Neural cell (in vitro differentiated cells): Measurements from ENCODE around the gene LRRC49. TPM values are rescaled to one million over a fixed set of nuclear protein-coding genes. Genes with fewer than 3 reads are reported as not detected.

ENCODE experiments used
- H2AFZ ChIP-seq: fragments of 200-600, 300-800 bp; sonication (generic), shearing (Covaris generic); 2 replicates; pipeline ENCODE4 v1.6.0; 2014; ENCODE audit warnings: low read depth, mild to moderate bottlenecking, antibody characterized with exemption, low read length, moderate library complexity
- H3F3A ChIP-seq: fragments of 200-600 bp; shearing (Covaris generic); 2 replicates; pipeline ENCODE4 v1.6.1; 2016; ENCODE audit warnings: mild to moderate bottlenecking, moderate library complexity, mixed read lengths, antibody characterized with exemption, low read length; ENCODE audit not compliant: insufficient read depth, poor library complexity, severe bottlenecking
- H3K27ac ChIP-seq: fragments of 200-600, 300-800 bp; sonication (generic), shearing (Covaris generic); 2 replicates; pipeline ENCODE4 v1.5.1; 2014; ENCODE audit warnings: mild to moderate bottlenecking, low read length, moderate library complexity
- H3K27me3 ChIP-seq: fragments of 300-800, 200-600 bp; sonication (generic), shearing (Covaris generic); 2 replicates; pipeline ENCODE4 v1.6.0; 2014; ENCODE audit warnings: mild to moderate bottlenecking, low read depth, low read length, moderate library complexity; ENCODE audit not compliant: insufficient read depth
- H3K36me3 ChIP-seq: fragments of 300-800, 200-600 bp; sonication (generic), shearing (Covaris generic); 2 replicates; pipeline ENCODE4 v1.5.1; 2014; ENCODE audit warnings: mild to moderate bottlenecking, antibody characterized with exemption, low read length, moderate library complexity; ENCODE audit not compliant: insufficient read depth
- H3K4me2 ChIP-seq: fragments of 300-800, 200-600 bp; sonication (generic), shearing (Covaris generic); 2 replicates; pipeline ENCODE4 v1.6.0; 2014; ENCODE audit warnings: mild to moderate bottlenecking, low read length
- H3K4me3 ChIP-seq: fragments of 300-800, 200-600 bp; sonication (generic), shearing (Covaris generic); 2 replicates; pipeline ENCODE4 v1.5.1; 2014; ENCODE audit warnings: mild to moderate bottlenecking, low read length, moderate library complexity
- H3K79me2 ChIP-seq: fragments of 200-600 bp; shearing (Covaris generic); replicated peaks from 2 replicates; pipeline ENCODE4 v1.6.0; 2014; ENCODE audit warnings: mild to moderate bottlenecking, low read length, moderate library complexity; ENCODE audit not compliant: insufficient read depth
- H3K9ac ChIP-seq: fragments of 300-800, 200-600 bp; sonication (generic), shearing (Covaris generic); 2 replicates; pipeline ENCODE4 v1.6.1; 2016; ENCODE audit warnings: mild to moderate bottlenecking, low read length, mixed read lengths
- H3K9me2 ChIP-seq: fragments of 200-600 bp; shearing (Covaris generic); 2 replicates; pipeline ENCODE4 v1.6.1; 2016; ENCODE audit warnings: mild to moderate bottlenecking, low read length, mixed read lengths; ENCODE audit not compliant: insufficient read depth
- H3K9me3 ChIP-seq: fragments of 200-600, 300-800 bp; sonication (generic), shearing (Covaris generic); 2 replicates; pipeline ENCODE4 v1.6.1; 2016; ENCODE audit warnings: mild to moderate bottlenecking, mixed run types, low read length, moderate library complexity, mixed read lengths
- H4K20me1 ChIP-seq: fragments of 200-600 bp; shearing (Covaris generic); 2 replicates; pipeline ENCODE4 v1.6.1; 2016; ENCODE audit warnings: mild to moderate bottlenecking, mixed run types; ENCODE audit not compliant: insufficient read depth
- EP300 ChIP-seq: fragments of 450-650 bp; conservative IDR thresholded peaks from 2 replicates; pipeline ENCODE4 v1.6.1; 2014; ENCODE audit warnings: antibody characterized with exemption, mild to moderate bottlenecking, moderate library complexity; ENCODE audit not compliant: poor library complexity, severe bottlenecking
- EZH2 ChIP-seq: fragments of 200-600, 300-800 bp; shearing (Covaris generic), sonication (generic); IDR thresholded peaks from 2 replicates; pipeline ENCODE4 v1.6.1; 2014; ENCODE audit warnings: antibody characterized with exemption, low read length, borderline replicate concordance, mild to moderate bottlenecking; ENCODE audit not compliant: insufficient read depth, poor library complexity, severe bottlenecking
- MXI1 ChIP-seq: fragments of 450-650 bp; conservative IDR thresholded peaks from 2 replicates; pipeline ENCODE4 v1.6.1; 2014; ENCODE audit warnings: antibody characterized with exemption, mild to moderate bottlenecking; ENCODE audit not compliant: poor library complexity, severe bottlenecking
- POLR2AphosphoS5 ChIP-seq: IDR thresholded peaks from 2 replicates; pipeline ENCODE4 v1.6.1; 2012
- RAD21 ChIP-seq: fragments of 450-650 bp; conservative IDR thresholded peaks from 2 replicates; pipeline ENCODE4 v1.6.1; 2014; ENCODE audit warnings: antibody characterized with exemption, mild to moderate bottlenecking, moderate library complexity
- REST ChIP-seq: IDR thresholded peaks from 2 replicates; pipeline ENCODE4 v1.6.1; 2012; ENCODE audit warnings: borderline replicate concordance
- SMC3 ChIP-seq: fragments of 450-650 bp; conservative IDR thresholded peaks from 2 replicates; pipeline ENCODE4 v1.6.1; 2014; ENCODE audit warnings: antibody characterized with exemption, mild to moderate bottlenecking, moderate library complexity; ENCODE audit not compliant: poor library complexity
- TAF1 ChIP-seq: IDR thresholded peaks from 2 replicates; pipeline ENCODE4 v1.6.1; 2012; ENCODE audit warnings: low read depth
- polyA plus RNA-seq: library from polyadenylated mRNA; depleted of rRNA; stranded (reverse); fragments of >200 nt; gene quantifications from 2 replicates; pipeline ENCODE4 v1.2.3, GENCODE V29; 2014
- TF ChIP-seq, protein P1 (sequence below): fragments of 450-650 bp; IDR thresholded peaks from 2 replicates; pipeline ENCODE4 v1.5.1; 2014; ENCODE audit warnings: antibody characterized with exemption, mild to moderate bottlenecking, moderate library complexity; ENCODE audit not compliant: poor library complexity, severe bottlenecking

Gene LRRC49
- polyA plus RNA-seq, 1 donor from 2014 or later, result 141 TPM

DNA sequence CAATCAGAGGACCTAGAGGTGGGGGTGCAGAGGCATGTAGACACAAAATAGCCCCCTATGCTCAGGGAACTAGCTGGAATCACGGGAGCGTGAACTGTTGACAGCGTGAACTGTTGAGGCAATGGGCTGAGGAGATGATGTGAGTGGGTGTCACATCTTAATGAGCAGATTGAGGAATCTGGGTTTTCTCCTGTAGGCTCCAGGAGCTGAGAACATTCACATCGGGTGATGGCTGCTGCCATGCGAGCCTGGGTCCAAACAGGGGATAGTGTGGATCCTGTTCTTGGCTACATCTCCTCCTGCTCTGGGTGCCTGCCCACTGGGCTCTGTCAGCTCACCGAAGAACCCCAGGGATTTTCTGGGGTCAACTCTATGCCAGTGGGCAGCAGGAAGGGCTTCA is 40.7 kb upstream of the LRRC49 start:
- no peak overlapping the region for H3K4me3 ChIP-seq
- H3K79me2 ChIP-seq, result no peaks in the 10 kb centered on the region
- H2AFZ ChIP-seq, result no peak overlapping the region
- H3K9me3 ChIP-seq, result no peaks in the 10 kb centered on the region
- no peaks in the 10 kb centered on the region for H4K20me1 ChIP-seq
- H3K27me3 ChIP-seq, result no peaks in the 10 kb centered on the region
- no peaks in the 10 kb centered on the region for H3F3A ChIP-seq
- H3K27ac ChIP-seq, result no peak overlapping the region
- no peak overlapping the region for H3K4me2 ChIP-seq
- no peak overlapping the region for H3K9ac ChIP-seq
- TF ChIP-seq SMC3 (no peak), RAD21 (no peak), EZH2 (no peak), TAF1 (no peak), EP300 (no peak), MXI1 (no peak), POLR2AphosphoS5 (no peak), REST (no peak)
- TF ChIP-seq, protein P1, sequence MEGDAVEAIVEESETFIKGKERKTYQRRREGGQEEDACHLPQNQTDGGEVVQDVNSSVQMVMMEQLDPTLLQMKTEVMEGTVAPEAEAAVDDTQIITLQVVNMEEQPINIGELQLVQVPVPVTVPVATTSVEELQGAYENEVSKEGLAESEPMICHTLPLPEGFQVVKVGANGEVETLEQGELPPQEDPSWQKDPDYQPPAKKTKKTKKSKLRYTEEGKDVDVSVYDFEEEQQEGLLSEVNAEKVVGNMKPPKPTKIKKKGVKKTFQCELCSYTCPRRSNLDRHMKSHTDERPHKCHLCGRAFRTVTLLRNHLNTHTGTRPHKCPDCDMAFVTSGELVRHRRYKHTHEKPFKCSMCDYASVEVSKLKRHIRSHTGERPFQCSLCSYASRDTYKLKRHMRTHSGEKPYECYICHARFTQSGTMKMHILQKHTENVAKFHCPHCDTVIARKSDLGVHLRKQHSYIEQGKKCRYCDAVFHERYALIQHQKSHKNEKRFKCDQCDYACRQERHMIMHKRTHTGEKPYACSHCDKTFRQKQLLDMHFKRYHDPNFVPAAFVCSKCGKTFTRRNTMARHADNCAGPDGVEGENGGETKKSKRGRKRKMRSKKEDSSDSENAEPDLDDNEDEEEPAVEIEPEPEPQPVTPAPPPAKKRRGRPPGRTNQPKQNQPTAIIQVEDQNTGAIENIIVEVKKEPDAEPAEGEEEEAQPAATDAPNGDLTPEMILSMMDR, result no peak
- no peaks in the 10 kb centered on the region for H3K36me3 ChIP-seq
- no peaks in the 10 kb centered on the region for H3K9me2 ChIP-seq

- Histone ChIP-seq H3K27me3 (no peaks in the 10 kb centered on the region), H3K79me2 (no peaks in the 10 kb centered on the region), H3K4me3 (peak overlapping the region; percentile 83), H4K20me1 (no peaks in the 10 kb centered on the region), H3K36me3 (no peaks in the 10 kb centered on the region), H3K9me2 (no peaks in the 10 kb centered on the region), H3K4me2 (peak overlapping the region; percentile 9), H3K9ac (peak overlapping the region; percentile 72), H3F3A (no peaks in the 10 kb centered on the region), H3K9me3 (no peaks in the 10 kb centered on the region), H3K27ac (no peak overlapping the region), H2AFZ (peak overlapping the region; percentile 60)
- TF ChIP-seq SMC3 (no peak), EZH2 (no peak)
Observed at GRCh38 chr15:70852501-70853317, 39.9 kb upstream of the LRRC49 start.
